ENCODE results near the gene CHTF8. TPM values are rescaled to one million over a fixed set of nuclear protein-coding genes. Genes with fewer than 3 reads are reported as not detected.
"Not testable (repeated sequence)": the region's sequence is repeated elsewhere in the genome, so short reads cannot be mapped to it uniquely, and the experiment has no call there.

CHTF8 gene, protein sequence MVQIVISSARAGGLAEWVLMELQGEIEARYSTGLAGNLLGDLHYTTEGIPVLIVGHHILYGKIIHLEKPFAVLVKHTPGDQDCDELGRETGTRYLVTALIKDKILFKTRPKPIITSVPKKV
- 66.4 TPM for polyA plus RNA-seq (ENCODE audit: insufficient read length)

GRCh38 chr16:69132424-69133252 lies at the start of gene CHTF8, which contains the start of gene UTP4:
CHTF8 (minus strand) TSS chr16:69132588; CDS start chr16:69121458, 11,130 bp downstream.
UTP4 (plus strand) TSS chr16:69132649; CDS start chr16:69133460, 811 bp downstream.
- DNase-seq: peak; percentile 89

DNA sequence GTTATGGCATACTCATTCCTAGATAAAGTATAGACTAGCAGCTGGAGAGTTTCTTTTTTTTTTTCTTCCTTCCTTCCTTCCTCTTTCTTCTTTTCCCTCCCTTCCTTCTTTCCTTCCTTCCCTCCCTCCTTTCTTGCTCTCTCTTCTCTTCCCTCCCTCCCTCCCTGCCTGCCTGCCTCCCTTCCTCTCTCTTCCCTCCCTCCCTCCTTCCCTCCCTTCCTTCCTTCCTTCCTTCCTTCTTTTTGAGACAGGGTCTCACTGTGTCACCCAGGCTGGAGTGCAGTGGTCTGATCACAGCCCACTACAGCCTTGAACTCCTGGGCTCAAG lies 47.6 kb upstream of the CHTF8 start:
- no peak for DNase-seq

- DNase-seq: peak; percentile 76
These were observed 47.1 kb upstream of the CHTF8 start for GRCh38 chr16:69179328-69180010.

GRCh38 chr16:69176033-69176800 lies 43.8 kb upstream of the CHTF8 start:
- DNase-seq: peak; percentile 45

DNA sequence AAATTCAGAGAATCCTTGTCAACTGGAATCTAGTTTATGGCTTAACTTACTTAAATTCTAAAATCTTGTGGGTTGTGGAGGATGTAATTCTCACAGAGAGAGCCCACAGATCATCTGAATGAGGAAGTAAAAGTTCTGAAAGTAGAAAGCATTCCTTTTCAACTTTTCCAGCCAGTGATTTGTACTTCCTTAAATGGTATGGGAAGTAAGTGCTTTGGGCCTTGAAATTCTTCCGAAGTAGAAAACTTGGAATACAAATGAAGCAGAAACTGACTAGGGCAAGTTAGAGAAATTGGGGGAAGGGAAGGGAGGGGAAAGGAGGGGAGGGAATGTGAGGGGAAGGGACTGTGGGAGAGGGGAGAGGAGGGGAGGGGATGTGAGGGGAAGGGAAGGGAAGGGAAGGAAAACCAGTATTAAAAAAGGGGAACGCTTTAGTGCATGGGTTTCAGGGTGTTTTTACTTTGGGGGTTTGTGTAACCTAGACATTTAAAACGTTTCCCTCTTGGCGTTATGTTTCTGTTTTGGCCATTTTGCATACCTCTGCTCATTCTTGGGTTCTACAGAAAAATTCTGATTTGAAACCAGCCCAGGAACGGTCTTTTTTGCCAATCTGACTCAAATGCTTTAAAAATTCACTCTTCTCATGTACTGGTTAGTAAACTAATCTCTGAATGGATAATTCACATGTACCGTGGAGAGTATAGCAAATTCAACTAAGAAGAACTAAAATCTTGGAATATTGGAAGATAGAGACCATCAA lies 39.1 kb upstream of the CHTF8 start:
- peak; percentile 71 for DNase-seq

DNA sequence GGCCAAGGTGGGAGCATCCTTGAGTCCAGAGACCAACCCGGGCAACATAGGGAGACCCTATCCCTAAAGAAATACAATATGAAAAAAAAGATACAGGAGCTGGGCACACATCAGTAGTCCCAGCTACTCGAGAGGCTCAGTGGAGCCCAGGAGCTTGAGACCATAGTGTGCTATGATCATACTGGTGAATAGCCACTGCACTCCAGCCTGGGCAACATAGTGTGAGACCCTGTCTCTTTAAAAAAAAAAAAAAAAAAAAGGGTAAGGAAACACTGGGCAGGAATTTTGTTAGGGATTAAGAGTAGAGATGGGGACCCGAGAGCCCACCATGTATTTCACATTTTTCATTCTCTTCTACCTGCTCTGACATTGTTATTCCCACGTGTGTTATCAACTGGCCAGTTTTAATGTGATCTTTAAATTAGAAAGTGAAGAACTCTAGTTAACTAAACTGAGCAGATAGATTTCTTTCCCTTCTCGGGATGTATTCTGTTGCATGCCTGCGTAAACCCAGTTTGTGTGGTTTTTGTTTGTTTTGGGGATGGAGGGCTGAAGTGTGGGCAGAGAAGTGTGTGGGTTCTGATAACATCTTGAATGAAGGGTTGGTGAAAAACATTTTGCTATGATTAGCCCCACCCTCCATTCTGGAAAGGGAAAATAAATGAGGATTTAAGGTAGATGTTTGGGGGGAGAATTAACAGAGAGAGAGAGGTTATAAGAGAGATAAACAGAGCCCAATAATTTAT lies 37.4 kb upstream of the CHTF8 start:
- no peak for DNase-seq

DNA sequence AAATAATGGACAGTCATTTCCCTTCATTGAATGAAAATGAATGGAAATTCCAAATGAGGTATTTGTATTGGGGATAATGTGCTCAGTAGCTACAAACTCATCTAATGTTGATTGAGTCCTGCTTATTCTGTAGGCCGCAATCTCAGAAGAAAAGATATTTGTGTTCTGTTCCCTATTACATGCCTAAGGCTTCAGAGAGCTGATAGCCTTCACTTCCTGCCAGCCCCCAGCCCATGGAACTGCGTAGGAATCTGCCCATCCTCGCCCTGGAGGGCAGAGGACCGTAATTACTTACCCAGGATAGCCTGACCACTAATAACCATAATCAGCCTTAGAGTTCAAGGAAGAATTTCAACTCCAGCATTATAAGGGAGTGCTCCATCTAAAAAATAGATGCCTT lies 36.7 kb upstream of the CHTF8 start:
- no peak for DNase-seq

DNA sequence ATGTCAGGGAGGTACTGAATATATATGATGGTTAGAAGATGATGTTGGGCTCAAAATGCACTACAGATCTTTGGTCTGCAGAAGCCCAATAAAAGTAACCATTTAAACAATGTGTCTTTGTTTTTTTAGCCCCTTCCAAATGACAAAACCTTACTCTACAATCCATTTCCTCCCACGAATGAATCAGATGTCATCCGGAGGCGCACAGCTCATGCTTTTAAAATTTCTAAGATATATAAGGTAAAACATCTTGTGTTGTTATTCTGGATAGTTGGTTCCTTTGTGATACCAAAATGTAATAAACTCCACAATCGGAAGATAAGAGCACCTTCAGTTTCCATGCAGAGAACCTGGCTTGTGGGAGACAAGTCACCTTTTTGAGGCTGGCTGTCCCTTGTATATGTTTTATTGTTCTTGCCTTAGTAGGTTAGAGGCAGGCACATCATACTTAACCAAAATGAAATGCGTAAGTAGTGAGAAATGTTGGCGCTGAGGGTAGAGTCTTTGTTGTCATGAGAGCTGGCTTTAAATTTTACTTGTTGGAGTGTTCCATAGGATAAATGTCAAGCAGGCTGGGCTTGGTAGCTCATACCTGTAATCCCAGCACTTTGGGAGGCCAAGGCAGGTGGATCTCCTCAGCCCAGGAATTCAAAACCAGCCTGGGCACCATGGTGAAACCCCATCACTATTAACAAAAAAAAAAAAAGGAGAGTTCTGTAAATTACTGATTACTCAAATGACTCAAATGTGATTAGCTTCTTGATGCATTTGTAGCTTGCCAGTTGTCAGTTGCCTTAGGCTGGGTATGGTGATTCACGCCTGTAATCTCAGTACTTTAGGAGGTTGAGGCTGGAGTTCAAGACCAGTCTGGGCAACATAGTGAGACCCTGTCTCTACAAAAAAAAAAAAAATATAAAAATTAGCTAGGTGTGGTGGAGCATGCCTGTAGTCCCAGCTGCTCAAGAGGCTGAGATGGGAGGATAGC lies 34.9 kb upstream of the CHTF8 start:
- DNase-seq: no peak

DNA sequence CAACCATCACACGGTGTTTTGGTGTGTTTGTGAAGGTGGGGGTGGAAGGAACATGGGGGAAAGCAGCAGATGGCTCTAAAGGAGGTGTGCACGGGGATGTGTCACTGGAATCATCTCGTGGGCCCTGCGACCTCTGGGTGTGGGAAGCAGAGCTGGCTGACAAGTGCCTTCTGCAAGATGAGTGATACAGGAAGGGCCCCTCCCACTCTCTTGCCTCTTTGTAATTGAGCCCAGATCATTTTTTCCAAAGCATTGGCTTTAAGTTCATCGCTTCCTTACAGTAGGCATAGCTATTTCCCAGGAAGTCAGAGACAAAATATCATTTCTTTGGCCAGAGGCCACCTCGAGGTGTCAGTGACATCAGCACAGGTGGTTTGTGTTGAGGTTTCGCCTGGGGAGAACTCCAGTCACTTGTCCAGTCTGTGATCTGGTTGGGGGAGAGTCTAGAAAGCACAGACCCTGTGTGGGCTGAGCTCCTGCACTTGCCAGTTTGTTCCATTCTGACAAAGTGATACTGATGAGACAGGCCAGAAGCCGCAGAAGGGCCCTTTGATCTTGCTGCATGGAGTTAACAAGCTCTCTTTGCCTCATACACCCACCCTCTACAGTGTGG lies 33.9 kb upstream of the CHTF8 start:
- no peak for DNase-seq

GRCh38 chr16:69165584-69165983 lies 33.2 kb upstream of the CHTF8 start:
- DNase-seq: no peak

GRCh38 chr16:69160192-69160591 lies 27.8 kb upstream of the CHTF8 start:
- no peak for DNase-seq

DNA sequence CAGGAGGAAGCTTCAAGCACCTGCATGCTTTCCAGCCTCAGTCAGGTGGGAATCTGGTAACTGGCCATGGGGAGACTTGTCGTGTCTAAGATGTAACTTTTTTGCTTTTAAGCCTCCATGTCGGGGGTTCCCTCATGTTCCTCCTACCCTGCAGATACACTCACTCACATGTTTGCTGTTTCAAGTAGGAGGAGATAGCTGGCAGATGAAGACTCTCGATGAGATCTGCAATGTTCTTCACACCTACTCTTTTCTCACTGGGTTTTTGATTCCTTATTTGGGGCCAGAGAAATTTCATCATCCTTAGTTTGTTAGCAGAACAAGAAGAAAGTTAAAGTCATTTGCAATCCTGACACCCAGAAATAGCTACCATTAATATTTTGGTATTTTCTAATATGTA lies 24.8 kb upstream of the CHTF8 start:
- DNase-seq: no peak

DNA sequence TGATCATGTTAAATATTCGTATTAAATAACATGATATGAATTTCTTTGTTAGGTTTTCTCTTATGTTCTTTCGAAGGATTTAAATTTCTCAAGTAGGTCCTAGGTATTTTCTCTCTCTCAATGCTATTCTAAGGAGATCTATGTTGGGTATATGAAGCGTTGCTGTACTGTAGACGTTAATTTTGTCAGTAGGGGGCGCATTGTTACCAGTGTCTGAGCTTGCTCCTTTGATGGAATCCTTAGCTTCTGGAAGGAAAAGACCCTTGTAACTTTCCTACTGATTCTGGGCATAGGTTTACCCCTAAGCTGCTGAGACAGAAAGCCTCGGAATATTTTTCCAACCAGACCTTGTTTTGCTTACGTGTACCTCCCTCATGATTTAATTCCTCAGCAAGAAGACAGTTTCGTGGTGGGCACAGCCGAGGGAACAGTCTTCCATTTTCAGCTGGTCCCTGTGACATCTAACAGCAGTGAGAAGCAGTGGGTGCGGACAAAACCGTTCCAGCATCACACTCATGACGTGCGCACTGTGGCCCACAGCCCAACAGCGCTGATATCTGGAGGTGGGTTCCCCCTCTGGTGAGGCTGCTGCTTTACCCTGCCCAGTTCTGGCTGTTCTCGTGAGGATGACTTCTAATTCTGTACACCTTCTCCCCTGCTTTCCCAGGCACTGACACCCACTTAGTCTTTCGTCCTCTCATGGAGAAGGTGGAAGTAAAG lies 17.9 kb upstream of the CHTF8 start:
- DNase-seq: peak; percentile 88

DNA sequence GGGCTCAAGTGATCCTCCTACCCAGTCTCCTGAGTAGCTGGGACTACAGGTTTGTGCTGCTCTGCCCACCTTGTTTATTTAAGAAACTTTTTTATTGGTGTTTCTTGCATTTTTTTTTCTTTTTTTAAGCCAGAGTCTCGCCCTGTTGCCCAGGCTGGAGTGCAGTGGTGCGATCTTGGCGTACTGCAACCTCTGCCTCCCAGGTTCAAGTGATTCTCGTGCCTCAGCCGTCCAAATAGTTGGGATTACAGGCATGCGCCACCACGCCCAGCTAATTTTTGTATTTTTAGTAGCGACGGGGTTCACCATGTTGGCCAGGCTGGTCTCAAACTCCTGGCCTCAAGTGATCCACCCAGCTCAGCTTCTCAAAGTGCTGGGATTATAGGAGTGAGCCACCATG lies 17.2 kb upstream of the CHTF8 start:
- DNase-seq: not testable (repeated sequence)

DNA sequence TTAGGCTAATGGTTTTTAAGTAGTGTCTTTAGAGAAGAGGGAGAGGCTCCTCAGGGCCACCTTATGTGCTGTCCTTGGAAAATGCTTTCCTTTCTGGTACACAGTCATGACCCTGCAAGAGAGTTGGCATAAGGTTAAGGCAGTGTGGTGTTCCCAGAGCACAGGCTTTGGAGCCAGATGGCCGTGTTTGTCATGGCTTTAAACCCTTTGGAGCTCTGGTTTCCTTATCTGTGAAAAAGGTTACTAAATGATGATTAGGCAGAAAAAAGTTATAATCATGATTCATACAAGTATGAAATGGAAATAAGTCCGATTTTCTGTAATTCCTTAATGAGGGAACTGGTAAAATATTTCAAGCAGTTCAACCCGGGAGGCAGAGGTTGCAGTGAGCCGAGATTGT lies 13.3 kb upstream of the CHTF8 start:
- no peak for DNase-seq

- DNase-seq: no peak
These were observed 10.7 kb upstream of the CHTF8 start for GRCh38 chr16:69143116-69143515.

- no peak for DNase-seq
These were observed 9.5 kb upstream of the CHTF8 start for GRCh38 chr16:69141936-69142335.

DNA sequence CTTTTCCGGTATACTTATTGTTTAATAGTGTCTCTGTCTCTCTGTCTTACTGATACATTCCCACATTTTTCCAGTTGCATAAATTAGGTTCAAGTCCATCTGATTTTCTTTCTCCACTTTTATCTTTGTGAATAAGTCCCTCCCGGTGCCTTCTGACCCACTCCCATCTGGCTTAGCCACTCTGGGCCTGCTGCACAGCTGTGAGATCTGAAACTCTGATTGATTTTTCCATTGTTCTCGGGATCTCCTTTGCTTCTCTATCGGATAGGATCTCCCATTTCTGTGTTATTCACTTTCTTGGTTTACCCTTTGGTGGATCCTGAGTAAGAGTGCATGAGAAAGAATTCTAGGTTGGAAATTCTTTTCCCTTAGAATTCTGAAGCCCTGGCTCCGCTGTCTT lies 8.6 kb upstream of the CHTF8 start:
- DNase-seq: no peak

- DNase-seq: not testable (repeated sequence)
These were observed 7.1 kb upstream of the CHTF8 start for GRCh38 chr16:69139464-69139863.
